Nucleus accumbens (tissue), 56 donors: ENCODE data around the gene SAMD4B.
A peak's percentile ranks its signal among the peaks of the same experiment; 100 is the strongest.
"Not testable (repeated sequence)": the region's sequence is repeated elsewhere in the genome, so short reads cannot be mapped to it uniquely, and the experiment has no call there.

Experiments used
- DNase-seq, 56 donors: peaks; one replicate each; lab custom pipeline; 2025; lab: John Stamatoyannopoulos, UW

The SAMD4B gene

GRCh38 chr19:39341719-39342604 lies at the start of gene SAMD4B:
TSS of gene SAMD4B (plus strand) at chr19:39342421. CDS start at chr19:39356894, 14,473 bp downstream.
- peak; percentile 84 to 100 (median 98) for DNase-seq

DNA sequence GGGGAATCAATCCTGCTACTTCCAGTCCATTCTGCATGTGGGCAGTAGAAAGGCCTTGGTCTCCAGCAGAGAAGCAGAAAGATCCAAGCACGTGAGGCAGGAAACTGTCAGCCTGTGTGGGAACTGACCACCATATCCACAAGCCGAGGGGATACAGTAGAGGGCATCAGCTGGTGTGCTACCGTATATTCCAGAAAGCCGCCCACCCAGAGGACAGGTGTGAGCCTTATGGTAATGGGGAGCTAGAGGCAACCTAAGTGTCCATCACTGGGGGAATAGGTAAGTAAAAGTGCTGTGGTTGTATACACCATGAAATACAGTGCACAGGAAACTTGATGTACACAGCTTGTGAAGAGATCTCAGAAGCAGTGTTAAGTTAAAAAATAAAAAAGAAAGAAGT lies 48.8 kb upstream of the SAMD4B start:
- no peak for DNase-seq

GRCh38 chr19:39296055-39296645 lies 46.1 kb upstream of the SAMD4B start, which contains the start of gene IFNL1:
TSS of gene IFNL1 (plus strand) at chr19:39296407. CDS start at chr19:39296422, 15 bp downstream.
- peak in 4 of 56 donors; percentile 3 to 44 (median 9) for DNase-seq

GRCh38 chr19:39296906-39297305 lies 45.3 kb upstream of the SAMD4B start:
- DNase-seq = no peak

- no peak for DNase-seq
Observed at GRCh38 chr19:39297931-39298634, 44.1 kb upstream of the SAMD4B start.

DNA sequence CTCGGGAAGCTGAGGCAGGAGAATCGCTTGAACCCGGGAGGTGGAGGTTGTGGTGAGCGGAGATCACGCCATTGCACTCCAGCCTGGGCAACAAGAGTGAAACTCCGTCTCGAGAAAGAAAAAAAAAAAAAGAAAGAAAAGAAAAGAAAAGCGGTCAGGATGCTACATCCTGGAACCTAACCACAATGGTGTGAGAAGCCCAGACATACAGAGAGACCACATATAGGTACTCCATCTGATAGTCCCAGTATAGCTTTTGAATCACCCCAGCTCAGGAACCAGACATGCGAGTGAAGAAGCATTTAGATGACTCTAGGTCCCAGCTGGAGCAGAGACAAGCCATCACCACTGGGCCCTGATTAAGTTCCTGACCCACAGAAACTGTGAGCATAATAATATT lies 42.8 kb upstream of the SAMD4B start:
- DNase-seq = no peak

- DNase-seq = no peak
Observed at GRCh38 chr19:39299832-39300231, 42.4 kb upstream of the SAMD4B start.

- DNase-seq = no peak
Observed at GRCh38 chr19:39301021-39301420, 41.2 kb upstream of the SAMD4B start.

DNA sequence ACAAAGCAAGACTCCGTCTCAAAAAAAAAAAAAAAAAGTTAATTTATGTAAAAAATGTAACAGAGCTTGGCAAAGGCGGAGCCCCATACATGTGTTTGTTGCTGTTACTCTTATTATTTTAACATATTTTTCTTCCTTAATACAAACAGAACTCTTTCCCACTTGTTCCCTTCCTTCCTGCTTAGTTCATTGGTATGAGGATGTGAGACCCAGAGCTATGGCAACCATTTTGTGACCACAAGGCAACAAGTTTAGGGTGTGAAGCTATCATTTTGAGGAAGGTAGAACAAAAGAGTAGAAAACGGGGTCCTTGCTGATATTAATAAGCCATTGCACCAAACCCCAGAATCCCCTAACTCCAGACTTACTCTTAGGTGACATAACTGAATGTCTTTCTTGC lies 40.7 kb upstream of the SAMD4B start:
- DNase-seq = no peak

DNA sequence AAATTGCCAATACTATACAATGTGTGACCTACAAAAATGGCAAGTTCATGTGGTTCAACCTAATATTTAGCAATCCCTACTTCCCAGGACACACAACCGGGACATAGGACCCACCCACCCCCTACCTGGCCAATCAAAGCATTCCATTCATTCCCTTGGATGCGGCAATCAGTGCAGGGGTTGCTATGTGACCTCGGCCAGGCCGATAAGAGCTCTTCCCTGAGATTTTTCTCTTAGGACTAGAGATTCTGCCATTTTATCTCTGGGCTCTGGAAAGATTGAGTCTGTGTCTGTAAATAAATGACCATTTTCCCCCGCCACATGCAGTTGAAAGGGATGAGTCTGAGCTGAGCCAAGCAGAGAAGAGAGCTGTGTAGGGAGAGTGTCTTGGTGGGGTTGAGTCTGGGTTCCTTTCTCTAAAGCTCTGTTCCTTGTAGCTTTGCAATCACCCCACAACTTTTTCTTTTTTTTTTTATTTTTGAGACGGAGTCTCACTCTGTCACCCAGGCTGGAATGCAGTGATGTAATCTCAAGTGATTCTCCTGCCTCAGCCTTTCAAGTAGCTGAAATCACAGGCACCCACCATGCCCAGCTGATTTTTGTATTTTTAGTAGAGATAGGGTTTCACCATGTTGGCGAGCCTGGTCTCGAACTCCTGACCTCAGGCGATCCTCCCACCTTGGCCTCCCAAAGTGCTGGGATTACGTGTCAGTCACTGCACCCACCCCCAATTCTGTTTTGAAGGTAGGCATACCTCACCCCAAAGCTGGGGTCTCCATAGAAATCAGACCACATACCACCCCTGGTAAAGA lies 38.6 kb upstream of the SAMD4B start:
- DNase-seq = no peak

DNA sequence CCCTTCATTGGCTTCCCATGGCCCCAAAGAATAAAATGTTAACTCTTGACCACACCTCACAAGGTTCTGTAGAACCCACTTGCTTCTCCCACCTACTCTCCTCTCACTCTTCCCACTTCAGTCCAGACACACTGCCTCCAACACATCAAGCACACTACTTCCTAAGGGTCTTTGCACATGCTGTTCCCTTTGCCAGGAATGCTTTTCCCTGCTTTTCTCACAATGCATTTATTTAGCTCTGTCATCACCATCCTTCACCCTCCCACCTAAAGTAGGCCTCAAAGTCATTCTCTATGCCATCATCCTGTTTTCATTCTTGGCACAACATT lies 38.1 kb upstream of the SAMD4B start:
- DNase-seq = no peak

DNA sequence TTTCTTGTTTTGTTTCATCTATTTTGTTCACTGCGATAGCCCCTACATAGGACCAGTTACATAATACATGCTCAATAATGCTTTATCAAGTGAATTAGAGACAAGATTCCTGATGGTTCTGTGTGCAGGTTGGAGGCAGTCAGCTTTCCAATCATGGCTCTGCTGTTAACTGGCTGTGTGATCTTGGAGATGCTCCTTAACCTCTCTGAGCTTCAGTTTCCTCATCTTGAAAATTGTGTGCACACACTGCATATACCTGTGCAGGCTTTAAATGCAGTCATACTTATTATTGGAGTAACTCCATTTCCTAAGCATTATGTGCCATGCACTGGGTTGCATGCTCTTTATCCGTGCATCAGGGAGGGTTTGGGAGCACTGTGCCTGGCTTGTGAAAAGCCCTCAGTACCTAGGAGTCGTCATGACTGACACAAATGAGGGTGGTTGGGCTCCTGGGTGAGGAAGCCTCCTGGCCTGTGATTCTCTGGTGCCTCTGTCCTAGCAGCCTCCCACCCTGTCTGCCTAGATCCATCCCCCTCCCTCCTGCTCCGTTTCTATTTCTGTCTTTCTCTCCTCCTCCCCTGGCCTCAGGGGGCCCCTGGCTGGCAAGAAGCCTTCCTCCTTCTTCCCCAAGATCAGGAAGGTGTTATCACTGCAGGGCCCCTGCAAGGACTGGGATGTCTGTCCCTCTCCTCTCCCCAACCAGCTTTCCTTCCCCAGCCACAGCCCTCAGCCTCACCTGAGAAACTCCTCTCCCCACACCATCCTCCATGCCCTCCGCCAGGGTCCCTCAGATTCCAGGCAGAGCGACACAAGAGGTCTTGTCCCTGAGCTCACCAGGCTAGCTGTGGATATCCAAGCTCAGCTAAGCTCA lies 37.3 kb upstream of the SAMD4B start:
- DNase-seq = no peak

DNA sequence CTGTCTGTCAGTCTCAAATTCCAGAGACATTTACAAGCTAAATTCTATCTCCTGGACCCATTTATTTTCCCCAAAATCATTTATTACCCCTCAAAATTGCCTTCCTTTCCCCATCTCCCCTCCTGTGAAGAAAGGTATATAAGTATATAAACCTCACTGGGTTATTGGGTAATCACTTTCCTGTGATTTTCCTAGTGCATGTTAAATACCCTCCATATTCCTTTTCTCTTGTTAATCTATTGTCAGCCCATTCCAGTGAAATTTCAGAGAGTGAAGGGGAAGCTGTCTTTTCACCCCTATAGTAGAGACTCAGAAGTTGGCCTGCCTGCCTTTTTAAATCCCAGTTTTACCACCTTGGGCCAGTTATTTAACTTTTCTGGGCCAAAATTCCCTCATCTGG lies 36.1 kb upstream of the SAMD4B start:
- no peak for DNase-seq

DNA sequence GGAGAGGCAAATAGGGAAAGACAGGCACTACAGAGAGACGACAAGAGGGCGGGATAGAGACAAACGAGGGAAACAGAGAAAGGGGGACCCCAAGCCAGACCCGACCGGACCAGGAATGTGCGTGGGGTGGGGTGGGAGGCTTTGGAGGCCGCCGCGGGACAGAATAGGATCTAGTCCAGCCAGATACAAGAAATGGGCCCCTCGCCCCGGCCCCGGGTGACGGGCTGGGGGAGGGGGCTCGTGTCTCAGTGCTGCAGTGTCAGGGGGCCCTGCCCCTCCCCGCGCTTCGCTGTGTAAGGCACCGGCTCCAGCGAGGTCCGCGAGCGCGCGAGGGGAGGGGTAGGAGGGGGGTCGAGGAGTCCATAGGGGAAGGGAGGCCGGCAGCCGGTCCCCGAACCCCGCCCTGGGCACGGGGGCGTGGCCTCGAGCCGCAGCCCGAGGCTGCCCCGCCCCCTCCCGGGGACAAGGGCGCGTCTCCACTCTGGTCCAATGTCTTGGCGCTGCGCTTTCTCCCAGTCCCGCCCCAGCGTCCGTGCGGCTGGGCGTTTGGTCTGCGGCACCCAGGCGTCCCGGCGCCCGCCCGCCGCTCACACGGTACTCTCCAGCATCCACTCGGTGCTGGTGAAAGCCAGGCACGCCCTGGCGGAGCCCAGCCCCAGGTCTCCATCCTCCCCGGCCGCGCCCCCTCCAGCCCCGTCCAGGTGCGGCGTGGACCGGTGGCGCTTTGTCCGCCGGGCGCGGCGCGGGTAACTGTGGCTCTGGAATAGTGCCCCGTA lies 35.0 kb upstream of the SAMD4B start:
- DNase-seq = no peak

DNA sequence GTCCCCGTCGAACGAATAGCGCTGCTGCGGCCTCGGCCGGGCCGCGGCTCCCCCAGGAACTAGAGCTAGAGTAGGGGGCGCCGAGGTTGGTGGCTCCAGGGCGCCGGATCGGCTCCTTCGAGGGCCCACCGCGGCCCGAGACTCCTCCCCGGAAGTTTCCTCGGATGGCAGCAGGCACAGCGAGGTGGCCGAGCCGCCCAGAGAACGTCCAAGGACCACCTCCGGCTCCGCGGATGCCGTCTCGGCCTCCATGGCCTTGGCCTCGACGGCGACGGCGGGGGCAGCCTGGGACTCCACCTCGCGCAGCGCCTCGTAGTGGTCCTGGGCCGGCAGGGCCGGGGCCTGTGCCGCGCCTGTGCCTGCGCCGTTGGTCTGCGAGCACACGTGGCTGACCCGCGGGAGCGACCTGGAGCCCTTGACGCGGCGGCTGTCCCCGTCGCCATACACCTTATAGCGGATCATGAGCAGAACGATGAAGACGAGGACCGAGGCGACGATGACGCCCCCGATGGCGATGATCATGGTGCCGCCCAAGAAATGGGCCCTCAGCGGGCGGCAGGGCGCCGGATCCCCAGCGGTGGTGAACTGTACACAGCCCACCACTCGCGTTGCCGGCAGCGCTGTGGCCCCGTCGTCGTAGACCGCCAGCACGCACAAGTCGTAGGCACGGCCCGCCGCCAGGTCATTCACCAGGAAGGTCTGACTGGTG lies 34.2 kb upstream of the SAMD4B start:
- DNase-seq = no peak

- DNase-seq = no peak
Observed at GRCh38 chr19:39308531-39309304, 33.5 kb upstream of the SAMD4B start.

DNA sequence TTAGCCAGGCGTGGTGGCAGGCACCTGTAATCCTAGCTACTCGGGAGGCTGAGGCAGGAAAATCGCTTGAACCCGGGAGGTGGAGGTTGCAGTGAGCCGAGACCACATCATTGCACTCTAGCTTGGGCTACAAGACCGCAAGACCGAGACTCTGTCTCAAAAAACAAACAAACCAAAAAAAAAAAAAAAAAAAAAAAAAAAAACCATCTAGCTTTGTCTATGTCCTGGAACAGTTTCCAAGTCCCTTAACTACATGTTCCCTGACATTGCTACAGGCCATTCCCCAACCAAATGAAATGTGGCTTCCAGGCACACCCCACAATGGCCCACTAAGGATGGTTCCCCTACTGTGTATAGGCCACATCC lies 32.9 kb upstream of the SAMD4B start:
- DNase-seq = not testable (repeated sequence)
